TTC549 (cell line): ENCODE results near the gene RNF149.

Source experiments
- FAIRE-seq: peaks from 2 replicates; lab custom pipeline; 2012; peaks lifted over from hg19 to GRCh38; lab: Jason Lieb, UNC

Gene RNF149

DNA sequence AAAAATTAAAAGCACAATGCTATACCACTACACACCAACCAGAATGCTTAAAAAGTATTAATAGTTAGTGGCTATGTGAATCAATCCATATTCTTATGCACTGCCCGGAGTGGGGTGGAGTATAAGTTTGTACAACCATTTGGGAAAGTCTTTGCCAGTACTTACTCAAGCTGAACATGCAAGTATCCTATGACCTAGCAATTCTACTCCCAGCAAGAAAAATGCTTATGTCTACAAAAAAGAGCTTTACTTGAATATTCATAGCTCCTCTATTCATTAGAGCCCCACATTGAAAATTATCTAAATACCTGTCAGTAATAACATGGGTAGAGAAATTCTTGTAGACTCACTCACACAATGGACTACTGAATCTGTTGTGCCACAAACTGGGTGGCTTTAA, 77.3 kb downstream of the RNF149 start:
- FAIRE-seq: no peak

DNA sequence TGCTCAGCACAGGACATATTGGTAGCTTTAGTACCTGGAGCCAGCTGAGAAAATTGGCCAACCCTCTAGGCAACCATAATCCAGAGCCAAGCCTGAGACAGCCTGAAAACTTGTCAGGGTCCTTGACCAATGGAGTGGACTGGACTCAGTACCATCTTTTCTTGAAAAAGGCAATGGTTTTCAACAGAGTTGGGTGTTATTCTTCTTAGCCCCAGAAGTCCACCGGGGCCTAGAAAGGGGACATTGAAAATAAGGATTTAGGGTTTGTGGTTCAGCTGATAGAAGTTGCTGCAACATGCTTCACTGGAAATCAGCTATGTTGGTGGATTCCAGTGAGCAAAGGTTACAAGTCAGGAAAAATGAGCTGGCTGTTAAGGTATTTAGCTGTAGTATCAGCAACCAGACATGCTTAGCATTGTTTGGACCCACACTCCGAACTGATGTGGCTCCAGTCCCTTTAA, 77.9 kb downstream of the RNF149 start:
- no peak for FAIRE-seq
